Activated T-cell treated with anti-CD3 and anti-CD28 coated beads, Interleukin-2, amount 50 U/mL, for 72 hours (primary cell): ENCODE data around the gene EIF3M. TPM values are rescaled to one million over a fixed set of nuclear protein-coding genes. Genes with fewer than 3 reads are reported as not detected.
"Not testable (repeated sequence)": the region's sequence is repeated elsewhere in the genome, so short reads cannot be mapped to it uniquely, and the experiment has no call there.

ENCODE experiments used
- ATAC-seq, 2 donors: fragments of 150-1000 bp; cut with Tn5 transposase; replicated peaks in 1 of 2; 2 replicates each; pipeline ENCODE4 v1.10.0; 2021; ENCODE audit warnings: moderate library complexity in 2 of 2, mild to moderate bottlenecking in 1 of 2
- DNase-seq, 2 donors: peaks; one replicate each; pipeline ENCODE4 v3.0.0; 2021 to 2022; ENCODE audit warnings: mixed read lengths in 1 of 2
- H3K27ac Mint-ChIP-seq: one replicate; pipeline ENCODE4 v1.8.0; 2022; ENCODE audit warnings: mild to moderate bottlenecking, moderate library complexity, mixed read lengths
- H3K27me3 Mint-ChIP-seq: one replicate; pipeline ENCODE4 v1.8.0; 2022; ENCODE audit warnings: low read depth, mixed read lengths
- H3K36me3 Mint-ChIP-seq, 2 donors: one replicate each; pipeline ENCODE4 v1.8.0; 2022; ENCODE audit warnings: mixed read lengths in 2 of 2, mild to moderate bottlenecking in 1 of 2; ENCODE audit not compliant: insufficient read depth in 2 of 2
- H3K4me1 Mint-ChIP-seq: one replicate; pipeline ENCODE4 v1.8.0; 2022; ENCODE audit warnings: low read depth, mixed read lengths
- H3K4me3 Mint-ChIP-seq, 2 donors: one replicate each; pipeline ENCODE4 v1.8.0; 2022; ENCODE audit warnings: mild to moderate bottlenecking in 2 of 2, mixed read lengths in 2 of 2, moderate library complexity in 2 of 2
- H3K9me3 Mint-ChIP-seq, 2 donors: one replicate each; pipeline ENCODE4 v1.8.0; 2022; ENCODE audit warnings: mixed read lengths in 2 of 2
- total RNA-seq, 2 donors: library from RNA; stranded (reverse); gene quantifications; one replicate each; pipeline ENCODE4 v1.2.3, GENCODE V29; 2022

EIF3M gene
- total RNA-seq, 2 donors from 2014 or later, result 276 to 287 TPM

GRCh38 chr11:32608826-32609225 is 25.2 kb downstream of the EIF3M start:
- peaks cover 14 to 30% of the 10 kb centered on the region in 2 donors for H3K36me3 Mint-ChIP-seq
- H3K9me3 Mint-ChIP-seq, H3K4me1 Mint-ChIP-seq, DNase-seq, H3K27me3 Mint-ChIP-seq, H3K4me3 Mint-ChIP-seq, H3K27ac Mint-ChIP-seq, ATAC-seq: not testable (repeated sequence)

DNA sequence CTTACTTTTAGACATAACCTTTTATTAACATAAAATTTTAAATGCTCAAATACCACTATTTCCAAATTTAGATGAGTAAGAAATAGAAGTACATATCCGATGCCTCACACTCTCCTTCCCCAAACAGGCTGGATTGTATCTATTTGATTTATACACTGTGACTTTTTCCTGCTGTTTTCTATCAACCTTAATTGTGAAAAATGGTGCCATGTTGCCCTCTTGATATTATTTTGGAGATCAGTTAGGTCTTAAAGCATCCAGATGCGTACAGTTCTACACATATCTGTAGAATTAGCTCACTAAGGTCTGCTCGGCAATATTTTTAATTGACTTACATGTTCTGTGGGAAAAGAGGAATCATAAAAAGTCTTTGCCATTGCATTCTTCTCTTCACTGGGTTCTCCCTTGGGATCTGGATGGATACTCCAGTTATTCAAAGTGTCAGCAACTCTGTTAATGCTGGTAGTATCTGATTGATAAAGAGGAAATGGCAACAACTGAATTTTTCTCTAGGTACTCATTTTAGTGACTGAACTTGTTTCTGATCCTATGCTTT is 27.2 kb downstream of the EIF3M start:
- H3K9me3 Mint-ChIP-seq, result peaks cover 0 to 7% of the 10 kb centered on the region in 2 donors
- H3K36me3 Mint-ChIP-seq, result peaks cover 12 to 23% of the 10 kb centered on the region in 2 donors
- DNase-seq (no peak), ATAC-seq (no peak)
- H3K4me1 Mint-ChIP-seq, result no peaks in the 10 kb centered on the region
- H3K27me3 Mint-ChIP-seq, result no peaks in the 10 kb centered on the region
- H3K27ac Mint-ChIP-seq, result no peak overlapping the region
- H3K4me3 Mint-ChIP-seq, result no peak overlapping the region

- no peak overlapping the region for H3K4me3 Mint-ChIP-seq
- peaks cover 4 to 9% of the 10 kb centered on the region in 2 donors for H3K36me3 Mint-ChIP-seq
- DNase-seq (no peak), ATAC-seq (no peak)
- peaks cover under 1% of the 10 kb centered on the region for H3K27me3 Mint-ChIP-seq
- H3K4me1 Mint-ChIP-seq, result no peaks in the 10 kb centered on the region
- no peak overlapping the region for H3K27ac Mint-ChIP-seq
- H3K9me3 Mint-ChIP-seq, result peaks cover under 1 to 2% of the 10 kb centered on the region in 2 donors
Measured at GRCh38 chr11:32613500-32614151, 30.0 kb downstream of the EIF3M start.

GRCh38 chr11:32615422-32615821 is 31.8 kb downstream of the EIF3M start:
- Mint-ChIP-seq H3K4me1 (no peaks in the 10 kb centered on the region), H3K27ac (no peak overlapping the region), H3K36me3 (peaks cover 0 to 2% of the 10 kb centered on the region in 2 donors), H3K27me3 (peaks cover 10% of the 10 kb centered on the region), H3K9me3 (peaks cover 0 to 2% of the 10 kb centered on the region in 2 donors), H3K4me3 (no peak overlapping the region)
- ATAC-seq (no peak), DNase-seq (no peak)

GRCh38 chr11:32616903-32617302 is 33.3 kb downstream of the EIF3M start:
- H3K4me1 Mint-ChIP-seq, result no peaks in the 10 kb centered on the region
- H3K4me3 Mint-ChIP-seq, result no peak overlapping the region
- H3K9me3 Mint-ChIP-seq, result peaks cover 0 to 5% of the 10 kb centered on the region in 2 donors
- no peak for DNase-seq
- no peak for ATAC-seq
- peaks cover 0 to 4% of the 10 kb centered on the region in 2 donors for H3K36me3 Mint-ChIP-seq
- H3K27ac Mint-ChIP-seq, result no peak overlapping the region
- peaks cover 10% of the 10 kb centered on the region for H3K27me3 Mint-ChIP-seq

DNA sequence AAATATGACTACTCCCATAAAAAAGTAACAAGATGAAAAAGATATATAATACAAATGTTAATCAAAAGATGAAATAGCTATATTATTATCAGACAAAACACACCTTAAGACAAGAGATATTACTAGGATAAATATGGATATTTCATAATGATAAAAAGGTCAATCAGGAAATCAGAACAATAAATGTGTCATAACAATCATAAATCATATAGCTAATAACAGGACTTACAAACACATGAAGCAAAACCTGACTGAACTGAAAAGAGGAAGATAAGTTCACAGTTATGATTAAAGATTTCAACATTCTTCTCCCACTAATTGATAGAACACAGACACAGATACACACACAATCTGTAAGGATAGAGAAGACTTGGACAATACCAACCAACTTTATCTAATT is 47.2 kb downstream of the EIF3M start:
- no peak for ATAC-seq
- Mint-ChIP-seq H3K27ac (no peak overlapping the region), H3K4me3 (no peak overlapping the region), H3K9me3 (no peaks in the 10 kb centered on the region), H3K4me1 (no peaks in the 10 kb centered on the region), H3K36me3 (no peaks in the 10 kb centered on the region), H3K27me3 (peaks cover 39% of the 10 kb centered on the region)
- DNase-seq, result no peak

- Mint-ChIP-seq H3K4me1 (no peaks in the 10 kb centered on the region), H3K4me3 (no peak overlapping the region), H3K27me3 (peaks cover 34% of the 10 kb centered on the region), H3K9me3 (no peaks in the 10 kb centered on the region), H3K27ac (no peak overlapping the region), H3K36me3 (no peaks in the 10 kb centered on the region)
- ATAC-seq (no peak), DNase-seq (no peak)
Measured at GRCh38 chr11:32635819-32636218, 52.2 kb downstream of the EIF3M start.

- Mint-ChIP-seq H3K4me1 (no peaks in the 10 kb centered on the region), H3K27me3 (peaks cover 12% of the 10 kb centered on the region), H3K36me3 (no peaks in the 10 kb centered on the region), H3K4me3 (no peak overlapping the region), H3K9me3 (no peaks in the 10 kb centered on the region), H3K27ac (no peak overlapping the region)
- DNase-seq (no peak), ATAC-seq (no peak)
Measured at GRCh38 chr11:32641361-32641760, 57.7 kb downstream of the EIF3M start.

DNA sequence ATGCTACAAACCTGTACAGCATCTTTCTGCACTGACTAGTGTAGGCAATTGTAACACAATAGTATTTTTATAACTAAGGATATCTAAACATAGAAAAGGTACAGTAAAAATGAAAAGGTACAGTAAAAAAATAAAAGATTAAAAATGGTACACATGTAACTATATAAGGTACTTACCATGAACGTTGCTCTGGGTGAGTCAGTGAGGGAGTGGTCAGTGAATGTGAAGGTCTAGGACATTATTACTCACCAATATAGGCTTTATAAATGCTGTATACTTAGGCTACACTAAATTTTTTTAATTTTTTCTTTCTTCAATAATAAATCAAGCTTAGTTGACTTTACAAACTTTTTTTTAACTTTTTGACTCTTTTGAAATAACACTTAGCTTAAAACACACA is 59.9 kb downstream of the EIF3M start:
- no peaks in the 10 kb centered on the region for H3K36me3 Mint-ChIP-seq
- H3K4me1 Mint-ChIP-seq, result no peaks in the 10 kb centered on the region
- no peaks in the 10 kb centered on the region for H3K27me3 Mint-ChIP-seq
- no peak overlapping the region for H3K27ac Mint-ChIP-seq
- ATAC-seq, result no peak
- no peaks in the 10 kb centered on the region for H3K9me3 Mint-ChIP-seq
- no peak overlapping the region for H3K4me3 Mint-ChIP-seq
- DNase-seq, result no peak

Other genes with a start within 250 kb of the EIF3M start
- not detected for gene WT1, start 148.3 kb upstream of the EIF3M start, total RNA-seq
- not detected for gene CCDC73, start 210.8 kb downstream of the EIF3M start, total RNA-seq
- under 1 TPM; 0.29 to 0.37 TPM for gene PRRG4, start 246.1 kb downstream of the EIF3M start, total RNA-seq